ENCODE measurements around the gene NSD1. TPM values are rescaled to one million over a fixed set of nuclear protein-coding genes. Genes with fewer than 3 reads are reported as not detected.
A peak's percentile ranks its signal among the peaks of the same experiment; 100 is the strongest.

Gene NSD1
- total RNA-seq, 1 donor from 2014 or later, result 32.4 TPM

DNA sequence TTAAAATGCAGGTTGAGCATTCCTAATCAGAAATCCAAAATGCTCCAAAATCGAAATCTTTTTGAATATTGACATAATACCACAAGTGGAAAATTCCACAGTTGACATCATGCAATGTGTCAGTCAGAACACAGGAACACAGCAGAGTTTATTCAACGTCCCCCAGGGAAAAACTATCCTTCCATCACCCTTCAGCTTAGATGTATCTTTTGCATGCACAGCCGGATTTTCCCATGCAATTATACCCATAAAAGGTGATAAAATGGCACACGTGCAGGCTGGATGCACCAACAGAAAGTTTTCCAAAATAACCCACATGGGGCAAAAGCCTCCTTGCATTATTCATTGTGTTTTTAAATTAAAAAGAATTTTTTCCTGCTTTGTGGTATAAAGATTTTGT lies 98.8 kb downstream of the NSD1 start:
- Histone ChIP-seq H3K27me3 (ENCODE audit: control insufficient read depth, insufficient read depth, low read length) (no peaks in the 10 kb centered on the region), H3K36me3 (ENCODE audit: control insufficient read depth, insufficient read depth, low read length) (peaks cover 5% of the 10 kb centered on the region), H3K4me3 (ENCODE audit: low read depth, low read length) (no peak overlapping the region)
- no peak for DNase-seq (ENCODE audit: low read depth)
- TF ChIP-seq, protein P1, sequence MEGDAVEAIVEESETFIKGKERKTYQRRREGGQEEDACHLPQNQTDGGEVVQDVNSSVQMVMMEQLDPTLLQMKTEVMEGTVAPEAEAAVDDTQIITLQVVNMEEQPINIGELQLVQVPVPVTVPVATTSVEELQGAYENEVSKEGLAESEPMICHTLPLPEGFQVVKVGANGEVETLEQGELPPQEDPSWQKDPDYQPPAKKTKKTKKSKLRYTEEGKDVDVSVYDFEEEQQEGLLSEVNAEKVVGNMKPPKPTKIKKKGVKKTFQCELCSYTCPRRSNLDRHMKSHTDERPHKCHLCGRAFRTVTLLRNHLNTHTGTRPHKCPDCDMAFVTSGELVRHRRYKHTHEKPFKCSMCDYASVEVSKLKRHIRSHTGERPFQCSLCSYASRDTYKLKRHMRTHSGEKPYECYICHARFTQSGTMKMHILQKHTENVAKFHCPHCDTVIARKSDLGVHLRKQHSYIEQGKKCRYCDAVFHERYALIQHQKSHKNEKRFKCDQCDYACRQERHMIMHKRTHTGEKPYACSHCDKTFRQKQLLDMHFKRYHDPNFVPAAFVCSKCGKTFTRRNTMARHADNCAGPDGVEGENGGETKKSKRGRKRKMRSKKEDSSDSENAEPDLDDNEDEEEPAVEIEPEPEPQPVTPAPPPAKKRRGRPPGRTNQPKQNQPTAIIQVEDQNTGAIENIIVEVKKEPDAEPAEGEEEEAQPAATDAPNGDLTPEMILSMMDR (IDR thresholded peaks at IDR 0.05; ENCODE audit: insufficient read depth, low read length, severe bottlenecking), result no peak
- FAIRE-seq, result no peak

DNA sequence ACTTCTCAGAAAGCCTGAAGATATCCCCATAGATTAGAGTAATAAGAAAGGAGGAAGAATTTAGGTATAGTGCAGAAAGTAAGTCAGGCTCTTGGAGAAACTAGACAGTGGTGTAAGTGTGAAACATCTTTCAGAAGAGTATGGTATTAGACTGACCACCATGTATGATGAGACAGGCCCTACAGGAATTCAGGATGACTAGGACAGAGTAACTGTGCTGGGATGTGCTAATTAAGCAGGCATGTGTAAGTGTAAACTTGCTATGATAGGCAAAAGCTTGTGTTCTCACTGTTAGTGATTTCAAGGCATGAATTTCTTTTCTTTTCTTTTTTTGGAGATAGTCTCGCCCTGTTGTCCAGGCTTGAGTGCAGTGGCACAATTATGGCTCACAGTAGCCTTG lies 99.2 kb downstream of the NSD1 start:
- DNase-seq (ENCODE audit: low read depth), result peak; percentile 68
- Histone ChIP-seq H3K4me3 (ENCODE audit: low read depth, low read length) (no peak overlapping the region), H3K36me3 (ENCODE audit: control insufficient read depth, insufficient read depth, low read length) (peaks cover 5% of the 10 kb centered on the region), H3K27me3 (ENCODE audit: control insufficient read depth, insufficient read depth, low read length) (no peaks in the 10 kb centered on the region)
- TF ChIP-seq, protein P1 (IDR thresholded peaks at IDR 0.05; ENCODE audit: insufficient read depth, low read length, severe bottlenecking), result no peak
- no peak for FAIRE-seq

DNA sequence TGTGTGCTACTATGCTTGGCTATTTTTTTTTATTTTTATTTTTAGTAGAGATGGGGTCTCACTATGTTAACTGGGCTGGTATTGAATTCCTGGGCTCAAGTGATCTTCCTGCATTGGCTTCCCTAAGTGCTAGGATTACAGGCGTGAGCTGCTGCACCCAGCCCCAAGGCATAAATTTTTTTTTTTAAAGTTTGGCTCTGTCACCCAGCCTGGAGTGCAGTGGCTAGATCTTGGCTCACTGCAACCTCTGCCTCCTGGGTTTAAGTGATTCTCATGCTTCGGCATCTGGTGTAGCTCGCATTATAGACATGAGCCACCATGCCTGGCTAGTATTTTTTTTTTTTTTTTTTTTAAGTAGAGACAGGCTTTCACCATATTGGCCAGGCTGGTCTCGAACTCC lies 99.6 kb downstream of the NSD1 start:
- TF ChIP-seq, protein P1 (IDR thresholded peaks at IDR 0.05; ENCODE audit: insufficient read depth, low read length, severe bottlenecking), result no peak
- peaks cover 5% of the 10 kb centered on the region for H3K36me3 ChIP-seq (ENCODE audit: control insufficient read depth, insufficient read depth, low read length)
- no peak overlapping the region for H3K4me3 ChIP-seq (ENCODE audit: low read depth, low read length)
- DNase-seq (ENCODE audit: low read depth) (peak; percentile 15), FAIRE-seq (no peak)
- H3K27me3 ChIP-seq (ENCODE audit: control insufficient read depth, insufficient read depth, low read length), result no peaks in the 10 kb centered on the region

DNA sequence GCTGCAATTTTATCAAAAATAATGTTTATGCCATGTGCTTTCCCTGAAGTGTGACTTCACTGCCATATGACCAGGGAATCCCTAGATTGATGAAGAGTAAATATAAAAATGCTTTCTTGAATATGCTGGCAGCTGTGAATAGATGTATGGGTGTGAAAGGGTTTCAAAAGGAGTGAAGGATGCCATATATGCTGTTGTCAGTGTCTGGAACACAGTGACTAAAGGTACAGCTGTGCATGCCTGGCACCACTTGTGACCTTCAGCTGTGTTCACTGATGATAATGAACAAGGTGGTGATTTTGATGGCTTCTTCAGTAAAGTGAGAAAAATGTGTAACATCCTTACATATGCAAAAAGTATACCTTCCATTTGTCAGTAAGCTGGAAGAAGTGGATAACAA lies 100.2 kb downstream of the NSD1 start:
- TF ChIP-seq, protein P1 (IDR thresholded peaks at IDR 0.05; ENCODE audit: insufficient read depth, low read length, severe bottlenecking), result no peak
- no peak for FAIRE-seq
- H3K27me3 ChIP-seq (ENCODE audit: control insufficient read depth, insufficient read depth, low read length), result no peaks in the 10 kb centered on the region
- H3K36me3 ChIP-seq (ENCODE audit: control insufficient read depth, insufficient read depth, low read length), result peaks cover 7% of the 10 kb centered on the region
- H3K4me3 ChIP-seq (ENCODE audit: low read depth, low read length), result no peak overlapping the region
- DNase-seq (ENCODE audit: low read depth), result no peak

DNA sequence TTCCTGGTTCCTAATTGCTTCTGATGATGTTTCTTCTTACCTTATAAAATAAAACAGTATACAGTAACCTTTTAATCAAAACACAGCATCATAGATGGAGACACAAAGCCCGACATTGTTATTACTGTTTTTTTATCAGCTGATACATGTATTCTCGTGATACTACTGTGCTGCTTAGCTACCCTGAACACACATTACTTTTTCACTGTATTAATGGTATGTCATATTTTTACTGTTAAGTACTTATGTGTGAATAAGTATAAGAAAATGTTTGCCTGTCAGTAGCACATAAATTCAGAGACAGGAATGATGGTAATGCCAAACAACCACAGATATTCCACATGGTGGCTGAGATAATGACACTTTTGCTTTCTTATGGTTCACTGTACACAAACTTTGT lies 101.3 kb downstream of the NSD1 start:
- FAIRE-seq, result no peak
- H3K36me3 ChIP-seq (ENCODE audit: control insufficient read depth, insufficient read depth, low read length), result peaks cover 7% of the 10 kb centered on the region

DNA sequence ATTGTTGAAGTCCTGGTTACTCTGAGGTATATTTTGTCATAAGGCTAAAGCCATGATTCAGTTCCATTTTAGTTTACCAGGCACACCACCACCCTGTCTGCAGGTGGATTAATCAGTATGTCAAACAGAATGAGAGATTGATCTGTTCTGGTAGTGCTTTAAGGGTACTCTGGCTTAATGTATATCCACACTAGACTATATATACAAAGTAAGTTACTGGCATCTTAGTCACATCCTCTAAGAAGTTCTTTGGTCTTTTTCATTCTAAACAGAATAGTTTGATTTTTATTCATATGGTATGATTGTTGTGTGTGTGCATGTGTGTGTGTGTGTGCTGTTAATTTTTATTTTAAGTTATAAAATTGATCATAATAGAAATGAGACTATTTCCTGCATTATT lies 108.2 kb downstream of the NSD1 start:
- Histone ChIP-seq H3K36me3 (ENCODE audit: control insufficient read depth, insufficient read depth, low read length) (peaks cover 10% of the 10 kb centered on the region), H3K4me3 (ENCODE audit: low read depth, low read length) (no peak overlapping the region), H3K27me3 (ENCODE audit: control insufficient read depth, insufficient read depth, low read length) (no peaks in the 10 kb centered on the region)
- DNase-seq (ENCODE audit: low read depth) (no peak), FAIRE-seq (no peak)
- TF ChIP-seq, protein P1 (IDR thresholded peaks at IDR 0.05; ENCODE audit: insufficient read depth, low read length, severe bottlenecking), result no peak

More for the DNA sequence above, 101.3 kb downstream of the NSD1 start:
- DNase-seq (ENCODE audit: low read depth), result no peak
- no peaks in the 10 kb centered on the region for H3K27me3 ChIP-seq (ENCODE audit: control insufficient read depth, insufficient read depth, low read length)
- TF ChIP-seq, protein P1 (IDR thresholded peaks at IDR 0.05; ENCODE audit: insufficient read depth, low read length, severe bottlenecking), result no peak
- H3K4me3 ChIP-seq (ENCODE audit: low read depth, low read length), result no peak overlapping the region
